HepG2 (cell line): ENCODE measurements around the gene LARP1. TPM values are rescaled to one million over a fixed set of nuclear protein-coding genes. Genes with fewer than 3 reads are reported as not detected.
A peak's percentile ranks its signal among the peaks of the same experiment; 100 is the strongest.

Experiments
- ARNT2 ChIP-seq: sonication (generic); formaldehyde crosslinking; IDR thresholded peaks from 2 replicates; pipeline ENCODE4 v1.8.0; 2022; ENCODE audit warnings: mild to moderate bottlenecking, low read depth, missing genetic modification reagents, moderate library complexity
- BRD4 ChIP-seq: sonication (generic); formaldehyde crosslinking; IDR thresholded peaks from 2 replicates; pipeline ENCODE4 v1.4.0; 2020; ENCODE audit warnings: missing genetic modification reagents
- CENPT ChIP-seq: sonication (generic); formaldehyde crosslinking; IDR thresholded peaks from 2 replicates; pipeline ENCODE4 v1.8.0; 2022; ENCODE audit warnings: low read depth, mild to moderate bottlenecking, moderate library complexity, missing genetic modification reagents
- DPF2 ChIP-seq: sonication (generic); formaldehyde crosslinking; IDR thresholded peaks from 2 replicates; pipeline ENCODE4 v1.4.0; 2020; ENCODE audit warnings: mild to moderate bottlenecking, low read depth, missing genetic modification reagents, borderline replicate concordance
- E2F5 ChIP-seq: sonication (generic); formaldehyde crosslinking; conservative IDR thresholded peaks from 2 replicates; pipeline ENCODE4 v1.4.0; 2020; ENCODE audit warnings: missing genetic modification reagents
- GATAD1 ChIP-seq: IDR thresholded peaks from 2 replicates; pipeline ENCODE4 v1.6.1; 2016; ENCODE audit warnings: missing genetic modification reagents, missing compliant biosample characterization
- GPN1 ChIP-seq: sonication (generic); formaldehyde crosslinking; IDR thresholded peaks from 2 replicates; pipeline ENCODE4 v1.5.1; 2020; ENCODE audit warnings: missing genetic modification reagents, borderline replicate concordance
- HDAC2 ChIP-seq: sonication (generic); formaldehyde crosslinking; IDR thresholded peaks from 2 replicates; pipeline ENCODE4 v1.4.0; 2020; ENCODE audit warnings: missing genetic modification reagents
- HNRNPL ChIP-seq: fragments of 200-400 bp; formaldehyde crosslinking; IDR thresholded peaks from 2 replicates; pipeline ENCODE4 v1.6.1; 2017; ENCODE audit warnings: mild to moderate bottlenecking, low read depth, low read length
- HOXA9 ChIP-seq: sonication (generic); formaldehyde crosslinking; IDR thresholded peaks from 2 replicates; pipeline ENCODE4 v1.8.1; 2022; ENCODE audit warnings: missing genetic modification reagents, mild to moderate bottlenecking, moderate library complexity, borderline replicate concordance
- KLF16 ChIP-seq, 2 experiments: sonication (generic) in 1 of 2; formaldehyde crosslinking in 1 of 2; IDR thresholded peaks; 2 replicates each; pipeline versions ENCODE4 v1.6.1 to v1.8.0; 2016 to 2023; ENCODE audit warnings: missing genetic modification reagents in 2 of 2, missing compliant biosample characterization in 1 of 2
- MAFK ChIP-seq, 2 experiments: IDR thresholded peaks in 1 of 2; conservative IDR thresholded peaks in 1 of 2; 2 replicates each; pipeline ENCODE4 v1.6.1; 2011; ENCODE audit warnings: improper control_type of control experiment in 2 of 2, low read length in 2 of 2
- MED1 ChIP-seq: sonication (generic); formaldehyde crosslinking; IDR thresholded peaks from 2 replicates; pipeline ENCODE4 v1.4.0; 2020; ENCODE audit warnings: missing genetic modification reagents
- PHF5A ChIP-seq: IDR thresholded peaks from one replicate; pipeline ENCODE4 v1.6.1; 2018; ENCODE audit warnings: low read depth, missing genetic modification reagents; ENCODE audit not compliant: unreplicated experiment
- TEAD3 ChIP-seq: optimal IDR thresholded peaks from 2 replicates; pipeline ENCODE3; 2016; ENCODE audit warnings: borderline replicate concordance
- TIGD3 ChIP-seq: sonication (generic); formaldehyde crosslinking; IDR thresholded peaks from 2 replicates; pipeline ENCODE4 v1.5.1; 2020; ENCODE audit warnings: mild to moderate bottlenecking, missing genetic modification reagents, borderline replicate concordance
- ZC3H4 ChIP-seq: sonication (generic); formaldehyde crosslinking; IDR thresholded peaks from 2 replicates; pipeline ENCODE4 v1.4.0; 2020; ENCODE audit warnings: missing genetic modification reagents, borderline replicate concordance
- ZNF788 ChIP-seq: sonication (generic); formaldehyde crosslinking; IDR thresholded peaks from 2 replicates; pipeline ENCODE4 v1.5.0; 2020; ENCODE audit warnings: mild to moderate bottlenecking, missing genetic modification reagents, borderline replicate concordance
- polyA plus RNA-seq, 8 experiments: library from polyadenylated mRNA; depleted of rRNA in 3 of 8; stranded (reverse) in 7 of 8; unstranded in 1 of 8; fragments of >200 nt; fragmentation: Illumina TruSeq in 4 of 8; extraction: Trizol in 4 of 8; gene quantifications; 2 replicates each; pipeline versions ENCODE4 v1.2.1 to v1.2.3, GENCODE V29; 2011 to 2016; ENCODE audit warnings: low read depth in 4 of 8, missing spikeins in 1 of 8, mixed read lengths in 1 of 8; ENCODE audit not compliant: insufficient read depth in 1 of 8
- total RNA-seq, 5 experiments: library from RNA; depleted of rRNA; stranded (reverse); fragments of >200 nt; fragmentation: Illumina TruSeq; extraction: Trizol; gene quantifications; 2 replicates each; pipeline ENCODE4 v1.2.3, GENCODE V29; 2016; ENCODE audit warnings: low read depth in 1 of 5
- TF ChIP-seq, protein P1 (sequence below): sonication (generic); formaldehyde crosslinking; IDR thresholded peaks from 2 replicates; pipeline ENCODE4 v1.5.0; 2020; ENCODE audit warnings: mild to moderate bottlenecking, missing genetic modification reagents, borderline replicate concordance

The LARP1 gene
- total and polyA plus RNA-seq, 2 of the 13 experiments (the other 11 are each of a cell fraction or from before 2014, with no cell fraction given) = 45.2 to 61.4 TPM

- TF ChIP-seq, protein P1, sequence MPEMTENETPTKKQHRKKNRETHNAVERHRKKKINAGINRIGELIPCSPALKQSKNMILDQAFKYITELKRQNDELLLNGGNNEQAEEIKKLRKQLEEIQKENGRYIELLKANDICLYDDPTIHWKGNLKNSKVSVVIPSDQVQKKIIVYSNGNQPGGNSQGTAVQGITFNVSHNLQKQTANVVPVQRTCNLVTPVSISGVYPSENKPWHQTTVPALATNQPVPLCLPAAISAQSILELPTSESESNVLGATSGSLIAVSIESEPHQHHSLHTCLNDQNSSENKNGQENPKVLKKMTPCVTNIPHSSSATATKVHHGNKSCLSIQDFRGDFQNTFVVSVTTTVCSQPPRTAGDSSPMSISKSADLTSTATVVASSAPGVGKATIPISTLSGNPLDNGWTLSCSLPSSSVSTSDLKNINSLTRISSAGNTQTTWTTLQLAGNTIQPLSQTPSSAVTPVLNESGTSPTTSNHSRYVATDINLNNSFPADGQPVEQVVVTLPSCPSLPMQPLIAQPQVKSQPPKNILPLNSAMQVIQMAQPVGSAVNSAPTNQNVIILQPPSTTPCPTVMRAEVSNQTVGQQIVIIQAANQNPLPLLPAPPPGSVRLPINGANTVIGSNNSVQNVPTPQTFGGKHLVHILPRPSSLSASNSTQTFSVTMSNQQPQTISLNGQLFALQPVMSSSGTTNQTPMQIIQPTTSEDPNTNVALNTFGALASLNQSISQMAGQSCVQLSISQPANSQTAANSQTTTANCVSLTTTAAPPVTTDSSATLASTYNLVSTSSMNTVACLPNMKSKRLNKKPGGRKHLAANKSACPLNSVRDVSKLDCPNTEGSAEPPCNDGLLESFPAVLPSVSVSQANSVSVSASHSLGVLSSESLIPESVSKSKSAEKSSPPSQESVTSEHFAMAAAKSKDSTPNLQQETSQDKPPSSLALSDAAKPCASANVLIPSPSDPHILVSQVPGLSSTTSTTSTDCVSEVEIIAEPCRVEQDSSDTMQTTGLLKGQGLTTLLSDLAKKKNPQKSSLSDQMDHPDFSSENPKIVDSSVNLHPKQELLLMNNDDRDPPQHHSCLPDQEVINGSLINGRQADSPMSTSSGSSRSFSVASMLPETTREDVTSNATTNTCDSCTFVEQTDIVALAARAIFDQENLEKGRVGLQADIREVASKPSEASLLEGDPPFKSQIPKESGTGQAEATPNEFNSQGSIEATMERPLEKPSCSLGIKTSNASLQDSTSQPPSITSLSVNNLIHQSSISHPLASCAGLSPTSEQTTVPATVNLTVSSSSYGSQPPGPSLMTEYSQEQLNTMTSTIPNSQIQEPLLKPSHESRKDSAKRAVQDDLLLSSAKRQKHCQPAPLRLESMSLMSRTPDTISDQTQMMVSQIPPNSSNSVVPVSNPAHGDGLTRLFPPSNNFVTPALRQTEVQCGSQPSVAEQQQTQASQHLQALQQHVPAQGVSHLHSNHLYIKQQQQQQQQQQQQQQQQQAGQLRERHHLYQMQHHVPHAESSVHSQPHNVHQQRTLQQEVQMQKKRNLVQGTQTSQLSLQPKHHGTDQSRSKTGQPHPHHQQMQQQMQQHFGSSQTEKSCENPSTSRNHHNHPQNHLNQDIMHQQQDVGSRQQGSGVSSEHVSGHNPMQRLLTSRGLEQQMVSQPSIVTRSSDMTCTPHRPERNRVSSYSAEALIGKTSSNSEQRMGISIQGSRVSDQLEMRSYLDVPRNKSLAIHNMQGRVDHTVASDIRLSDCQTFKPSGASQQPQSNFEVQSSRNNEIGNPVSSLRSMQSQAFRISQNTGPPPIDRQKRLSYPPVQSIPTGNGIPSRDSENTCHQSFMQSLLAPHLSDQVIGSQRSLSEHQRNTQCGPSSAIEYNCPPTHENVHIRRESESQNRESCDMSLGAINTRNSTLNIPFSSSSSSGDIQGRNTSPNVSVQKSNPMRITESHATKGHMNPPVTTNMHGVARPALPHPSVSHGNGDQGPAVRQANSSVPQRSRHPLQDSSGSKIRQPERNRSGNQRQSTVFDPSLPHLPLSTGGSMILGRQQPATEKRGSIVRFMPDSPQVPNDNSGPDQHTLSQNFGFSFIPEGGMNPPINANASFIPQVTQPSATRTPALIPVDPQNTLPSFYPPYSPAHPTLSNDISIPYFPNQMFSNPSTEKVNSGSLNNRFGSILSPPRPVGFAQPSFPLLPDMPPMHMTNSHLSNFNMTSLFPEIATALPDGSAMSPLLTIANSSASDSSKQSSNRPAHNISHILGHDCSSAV (CRISPR knock-in tag) = no peak
- TF ChIP-seq HDAC2 (CRISPR knock-in tag) (peak; percentile 66), ZNF788 (peak; percentile 57; the same call in 1 of the 2 replicates), PHF5A (CRISPR knock-in tag) (no peak), DPF2 (CRISPR knock-in tag) (no peak), MED1 (CRISPR knock-in tag) (peak; percentile 65), TIGD3 (CRISPR knock-in tag) (no peak), GATAD1 (CRISPR knock-in tag) (no peak), ZC3H4 (CRISPR knock-in tag) (no peak; the same call in 1 of the 2 replicates), E2F5 (CRISPR knock-in tag) (no peak), CENPT (CRISPR knock-in tag) (no peak), HNRNPL (0 out of 2 replicates have a peak, but pooled peaks have one; percentile 78), KLF16 (CRISPR knock-in tag; IDR thresholded peaks at IDR 0.05) (peak in 1 of 2 experiments; percentile 22; a peak in 1 of 4 replicates), MAFK (conservative IDR thresholded peaks at IDR 0.05 in 1 of 2, IDR thresholded peaks at IDR 0.05 in 1 of 2; ENCODE audit: low read length in 2 of 2) (no peak), BRD4 (CRISPR knock-in tag) (no peak), HOXA9 (CRISPR knock-in tag) (no peak), GPN1 (CRISPR knock-in tag) (no peak), ARNT2 (no peak), TEAD3 (CRISPR knock-in tag) (no peak)
Observed at GRCh38 chr5:154857530-154858296, 102.5 kb downstream of the LARP1 start (continued).
